ENCODE data around the gene ETV5. TPM values are rescaled to one million over a fixed set of nuclear protein-coding genes. Genes with fewer than 3 reads are reported as not detected.

Gene ETV5
- total and polyA plus RNA-seq, 10 of the 15 experiments (the other 5 are each of a cell fraction or from before 2014, with no cell fraction given): 5.0 to 18.4 (median 7.4) TPM

DNA sequence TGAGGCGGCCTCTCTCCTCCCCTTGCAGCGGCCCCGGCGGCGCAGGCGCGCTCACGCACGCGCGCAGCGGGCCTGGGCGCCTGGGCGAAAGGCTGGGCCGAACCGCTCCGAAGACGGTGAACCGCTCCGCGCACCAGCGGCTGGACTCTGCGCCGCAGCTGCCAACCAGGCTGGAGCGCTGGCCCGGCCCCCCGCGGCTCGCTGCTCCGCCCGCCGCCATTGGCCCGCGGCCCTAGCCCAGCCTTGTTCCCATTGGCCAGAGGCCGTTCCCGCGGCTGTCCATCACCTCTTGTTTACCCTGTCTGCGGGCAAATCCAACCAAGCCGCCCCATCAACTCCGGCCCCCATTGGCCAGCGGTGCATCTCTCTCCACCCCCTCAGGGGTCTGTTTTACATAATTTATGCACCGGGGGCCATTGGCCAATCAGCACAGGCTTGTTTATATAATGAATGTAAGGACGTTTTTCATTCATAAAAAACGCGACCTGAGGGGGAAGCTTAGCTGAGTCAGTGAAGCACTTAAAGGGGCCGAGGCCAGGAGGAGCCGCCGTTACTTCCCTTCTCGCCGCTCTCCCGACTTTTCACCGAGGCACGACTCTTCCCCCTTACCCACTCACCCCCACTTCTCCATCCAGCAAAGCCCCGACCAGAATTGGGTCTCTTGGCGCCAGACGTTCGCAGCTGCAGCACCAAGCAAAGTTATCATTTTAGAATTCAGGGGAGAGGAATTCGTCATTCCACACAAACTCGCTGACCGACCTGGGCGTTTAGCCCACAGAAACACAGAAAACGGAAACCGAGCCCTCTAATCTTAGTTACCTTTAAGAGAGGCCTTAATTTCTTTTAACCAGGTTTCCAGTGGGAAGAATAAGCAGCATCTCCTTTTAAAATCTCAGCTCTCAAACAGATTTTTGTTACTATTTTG, at the start of gene ETV5 (continued):
- TF ChIP-seq TCF12 (IDR thresholded peaks at IDR 0.05; ENCODE audit: low read depth, low read length) (peak; percentile 80; the same call in 1 of the 2 replicates), ZNF24 (IDR thresholded peaks at IDR 0.05) (no peak), IRF4 (IDR thresholded peaks at IDR 0.05; ENCODE audit: low read depth, low read length) (no peak), HDAC6 (IDR thresholded peaks at IDR 0.05; ENCODE audit: unreplicated experiment) (no peak), ZNF207 (IDR thresholded peaks at IDR 0.05; ENCODE audit: borderline replicate concordance) (0 out of 2 replicates have a peak, but pooled peaks have one; percentile 20), CBX3 (IDR thresholded peaks at IDR 0.05; ENCODE audit: borderline replicate concordance, low read depth) (no peak), POLR2A (IDR thresholded peaks at IDR 0.05; ENCODE audit: low read depth, low read length) (peak; percentile 89), RB1 (IDR thresholded peaks at IDR 0.05; ENCODE audit: borderline replicate concordance) (no peak), POLR2AphosphoS5 (IDR thresholded peaks at IDR 0.05; ENCODE audit: low read length) (peak; percentile 57; the same call in 1 of the 2 replicates), SREBF1 (IDR thresholded peaks at IDR 0.05; ENCODE audit: low read length) (no peak), POU2F2 (IDR thresholded peaks at IDR 0.05; ENCODE audit: borderline replicate concordance, low read depth, low read length) (peak; percentile 93; the same call in 1 of the 3 replicates), MXI1 (IDR thresholded peaks at IDR 0.05; ENCODE audit: low read depth, low read length) (no peak), NBN (IDR thresholded peaks at IDR 0.05) (0 out of 2 replicates have a peak, but pooled peaks have one; percentile 28), DPF2 (IDR thresholded peaks at IDR 0.05) (peak; percentile 98), ZNF384 (IDR thresholded peaks at IDR 0.05; ENCODE audit: borderline replicate concordance, low read depth, low read length) (peak; percentile 55; the same call in 1 of the 2 replicates), BHLHE40 (IDR thresholded peaks at IDR 0.05; ENCODE audit: borderline replicate concordance in 1 of 2, low read depth in 2 of 2, low read length in 1 of 2) (peak in 1 of 2 experiments; percentile 47; a peak in 1 of 4 replicates), ZNF622 (IDR thresholded peaks at IDR 0.05) (no peak), RUNX3 (IDR thresholded peaks at IDR 0.05; ENCODE audit: low read length) (peak; percentile 52; the same call in 1 of the 2 replicates)
- TF ChIP-seq, protein P1, sequence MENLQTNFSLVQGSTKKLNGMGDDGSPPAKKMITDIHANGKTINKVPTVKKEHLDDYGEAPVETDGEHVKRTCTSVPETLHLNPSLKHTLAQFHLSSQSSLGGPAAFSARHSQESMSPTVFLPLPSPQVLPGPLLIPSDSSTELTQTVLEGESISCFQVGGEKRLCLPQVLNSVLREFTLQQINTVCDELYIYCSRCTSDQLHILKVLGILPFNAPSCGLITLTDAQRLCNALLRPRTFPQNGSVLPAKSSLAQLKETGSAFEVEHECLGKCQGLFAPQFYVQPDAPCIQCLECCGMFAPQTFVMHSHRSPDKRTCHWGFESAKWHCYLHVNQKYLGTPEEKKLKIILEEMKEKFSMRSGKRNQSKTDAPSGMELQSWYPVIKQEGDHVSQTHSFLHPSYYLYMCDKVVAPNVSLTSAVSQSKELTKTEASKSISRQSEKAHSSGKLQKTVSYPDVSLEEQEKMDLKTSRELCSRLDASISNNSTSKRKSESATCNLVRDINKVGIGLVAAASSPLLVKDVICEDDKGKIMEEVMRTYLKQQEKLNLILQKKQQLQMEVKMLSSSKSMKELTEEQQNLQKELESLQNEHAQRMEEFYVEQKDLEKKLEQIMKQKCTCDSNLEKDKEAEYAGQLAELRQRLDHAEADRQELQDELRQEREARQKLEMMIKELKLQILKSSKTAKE (IDR thresholded peaks at IDR 0.05; ENCODE audit: low read depth, poor library complexity, severe bottlenecking): no peak
- TF ChIP-seq, protein P2, sequence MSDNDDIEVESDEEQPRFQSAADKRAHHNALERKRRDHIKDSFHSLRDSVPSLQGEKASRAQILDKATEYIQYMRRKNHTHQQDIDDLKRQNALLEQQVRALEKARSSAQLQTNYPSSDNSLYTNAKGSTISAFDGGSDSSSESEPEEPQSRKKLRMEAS (IDR thresholded peaks at IDR 0.05; ENCODE audit: low read depth, low read length): 0 out of 2 replicates have a peak, but pooled peaks have one; percentile 9
- TF ChIP-seq, protein P3, sequence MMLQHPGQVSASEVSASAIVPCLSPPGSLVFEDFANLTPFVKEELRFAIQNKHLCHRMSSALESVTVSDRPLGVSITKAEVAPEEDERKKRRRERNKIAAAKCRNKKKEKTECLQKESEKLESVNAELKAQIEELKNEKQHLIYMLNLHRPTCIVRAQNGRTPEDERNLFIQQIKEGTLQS (IDR thresholded peaks at IDR 0.05; ENCODE audit: borderline replicate concordance, extremely low read depth, low read depth, low read length): no peak
- TF ChIP-seq, protein P4, sequence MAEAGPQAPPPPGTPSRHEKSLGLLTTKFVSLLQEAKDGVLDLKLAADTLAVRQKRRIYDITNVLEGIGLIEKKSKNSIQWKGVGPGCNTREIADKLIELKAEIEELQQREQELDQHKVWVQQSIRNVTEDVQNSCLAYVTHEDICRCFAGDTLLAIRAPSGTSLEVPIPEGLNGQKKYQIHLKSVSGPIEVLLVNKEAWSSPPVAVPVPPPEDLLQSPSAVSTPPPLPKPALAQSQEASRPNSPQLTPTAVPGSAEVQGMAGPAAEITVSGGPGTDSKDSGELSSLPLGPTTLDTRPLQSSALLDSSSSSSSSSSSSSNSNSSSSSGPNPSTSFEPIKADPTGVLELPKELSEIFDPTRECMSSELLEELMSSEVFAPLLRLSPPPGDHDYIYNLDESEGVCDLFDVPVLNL (IDR thresholded peaks at IDR 0.05; ENCODE audit: low read depth, low read length): 0 out of 2 replicates have a peak, but pooled peaks have one; percentile 26
- TF ChIP-seq, protein P5, sequence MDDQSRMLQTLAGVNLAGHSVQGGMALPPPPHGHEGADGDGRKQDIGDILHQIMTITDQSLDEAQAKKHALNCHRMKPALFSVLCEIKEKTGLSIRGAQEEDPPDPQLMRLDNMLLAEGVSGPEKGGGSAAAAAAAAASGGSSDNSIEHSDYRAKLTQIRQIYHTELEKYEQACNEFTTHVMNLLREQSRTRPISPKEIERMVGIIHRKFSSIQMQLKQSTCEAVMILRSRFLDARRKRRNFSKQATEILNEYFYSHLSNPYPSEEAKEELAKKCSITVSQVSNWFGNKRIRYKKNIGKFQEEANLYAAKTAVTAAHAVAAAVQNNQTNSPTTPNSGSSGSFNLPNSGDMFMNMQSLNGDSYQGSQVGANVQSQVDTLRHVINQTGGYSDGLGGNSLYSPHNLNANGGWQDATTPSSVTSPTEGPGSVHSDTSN (IDR thresholded peaks at IDR 0.05; ENCODE audit: insufficient replicate concordance, low read depth, low read length): peak; percentile 98

Measured in GM12878 (cell line).